A549 (cell line): Measurements from ENCODE around the gene XRN1. TPM values are rescaled to one million over a fixed set of nuclear protein-coding genes. Genes with fewer than 3 reads are reported as not detected.
"Not testable (repeated sequence)": the region's sequence is repeated elsewhere in the genome, so short reads cannot be mapped to it uniquely, and the experiment has no call there.

Experiments
- ATAC-seq, 2 experiments: fragments of 200-7000 bp in 1 of 2; fragments of >200 bp in 1 of 2; cut with Nextera tagmentation in 1 of 2; cut with Tn5 transposase in 1 of 2; 3 replicates each; pipeline versions ENCODE4 v1.8.0 to v1.9.1; 2018 to 2020; ENCODE audit warnings: mild to moderate bottlenecking in 1 of 2, moderate library complexity in 1 of 2
- CTCF ChIA-PET: fragments of 300-600 bp; sonication (Branson Sonifier 250); formaldehyde crosslinking; extraction: SDS; loops from one replicate; lab custom pipeline; 2021; ENCODE audit warnings: antibody characterized with exemption, inconsistent platforms; lab: Yijun Ruan, JAX
- POLR2A ChIA-PET: fragments of 350-600 bp; formaldehyde crosslinking; extraction: SDS; loops from one replicate; lab custom pipeline; 2021; ENCODE audit warnings: antibody characterized with exemption, inconsistent platforms; lab: Yijun Ruan, JAX
- DNase-seq, 2 experiments: peaks; one replicate each; pipeline versions ENCODE4 v3.0.0 to v3.0.0-alpha.2; 2011 to 2016; ENCODE audit warnings: low read depth in 1 of 2, low spot score in 1 of 2
- FAIRE-seq: peaks from 2 replicates; lab custom pipeline; 2011; peaks lifted over from hg19 to GRCh38; lab: Jason Lieb, UNC
- H3K27ac ChIP-seq, 2 experiments: fragments of >200 bp; sonication (Bioruptor Twin); formaldehyde crosslinking; 3 replicates each; pipeline ENCODE4 v1.5.1; 2016 to 2017
- H3K4me1 ChIP-seq: fragments of >200 bp; sonication (Bioruptor Twin); formaldehyde crosslinking; 3 replicates; pipeline ENCODE4 v1.6.1; 2016
- H3K4me2 ChIP-seq: fragments of >200 bp; sonication (Bioruptor Twin); formaldehyde crosslinking; 3 replicates; pipeline ENCODE4 v1.6.1; 2016
- H3K4me3 ChIP-seq: fragments of >200 bp; sonication (Bioruptor Twin); formaldehyde crosslinking; 3 replicates; pipeline ENCODE4 v1.5.1; 2016
- H3K9me3 ChIP-seq: fragments of >200 bp; sonication (Bioruptor Twin); formaldehyde crosslinking; 3 replicates; pipeline ENCODE4 v1.6.1; 2016
- CBX2 ChIP-seq: fragments of 200-600 bp; sonication (generic); IDR thresholded peaks from 2 replicates; pipeline ENCODE4 v1.6.1; 2016; ENCODE audit warnings: low read depth, mild to moderate bottlenecking, borderline replicate concordance
- CBX8 ChIP-seq: fragments of 200-600 bp; sonication (generic); IDR thresholded peaks from 2 replicates; pipeline ENCODE4 v1.6.1; 2016
- CHD4 ChIP-seq: fragments of 200-600 bp; sonication (generic); IDR thresholded peaks from 2 replicates; pipeline ENCODE4 v1.6.1; 2016; ENCODE audit warnings: antibody characterized with exemption, mild to moderate bottlenecking, borderline replicate concordance
- CTCF ChIP-seq: fragments of >200 bp; sonication (Bioruptor Twin); formaldehyde crosslinking; IDR thresholded peaks from 3 replicates; pipeline ENCODE4 v1.5.1; 2016
- EHMT2 ChIP-seq: fragments of 200-600 bp; sonication (generic); IDR thresholded peaks from 2 replicates; pipeline ENCODE4 v1.6.1; 2016; ENCODE audit warnings: antibody characterized with exemption, low read depth, mild to moderate bottlenecking, moderate library complexity
- FOSL2 ChIP-seq, 2 experiments: fragments of 450-650 bp in 1 of 2; fragments of >200 bp in 1 of 2; sonication (Bioruptor Twin) in 1 of 2; formaldehyde crosslinking; IDR thresholded peaks; 2 replicates each; pipeline versions ENCODE4 v1.5.0 to v1.6.1; 2016 to 2020; ENCODE audit warnings: mild to moderate bottlenecking in 1 of 2, moderate library complexity in 1 of 2
- GATA3 ChIP-seq: IDR thresholded peaks from 2 replicates; pipeline ENCODE4 v1.6.1; 2012; ENCODE audit warnings: borderline replicate concordance
- HMGXB4 ChIP-seq: fragments of 250-450 bp; sonication (Bioruptor Pico); IDR thresholded peaks from 2 replicates; pipeline ENCODE4 v1.5.0; 2021; ENCODE audit warnings: mild to moderate bottlenecking, moderate library complexity, borderline replicate concordance
- HOXB13 ChIP-seq: fragments of 250-450 bp; sonication (Bioruptor Pico); IDR thresholded peaks from 2 replicates; pipeline ENCODE4 v1.5.0; 2020; ENCODE audit warnings: low read depth, mild to moderate bottlenecking, moderate library complexity
- HOXB5 ChIP-seq: fragments of 250-450 bp; sonication (Bioruptor Pico); IDR thresholded peaks from 2 replicates; pipeline ENCODE4 v1.5.0; 2020; ENCODE audit warnings: mild to moderate bottlenecking, moderate library complexity
- JUN ChIP-seq, 2 experiments: fragments of >200 bp; sonication (Bioruptor Twin); formaldehyde crosslinking; IDR thresholded peaks; 2 replicates in 1 of 2; 3 replicates in 1 of 2; pipeline ENCODE4 v1.6.1; 2016 to 2017
- MYC ChIP-seq: IDR thresholded peaks from 2 replicates; pipeline ENCODE4 v1.6.1; 2012; ENCODE audit warnings: mild to moderate bottlenecking, inconsistent platforms, low read length, improper control_type of control experiment, borderline replicate concordance
- NFE2L2 ChIP-seq: fragments of 150-350 bp; conservative IDR thresholded peaks from 2 replicates; pipeline ENCODE4 v1.6.1; 2014; ENCODE audit warnings: low read length
- NPAS2 ChIP-seq: fragments of 250-450 bp; sonication (Bioruptor Pico); IDR thresholded peaks from 2 replicates; pipeline ENCODE4 v1.8.0; 2022; ENCODE audit warnings: mild to moderate bottlenecking, moderate library complexity, borderline replicate concordance
- NR3C1 ChIP-seq: fragments of >200 bp; sonication (Bioruptor Twin); formaldehyde crosslinking; IDR thresholded peaks from 3 replicates; pipeline ENCODE4 v1.6.1; 2017
- PBX3 ChIP-seq: IDR thresholded peaks from 2 replicates; pipeline ENCODE4 v1.6.1; 2012
- PHF8 ChIP-seq: fragments of 200-600 bp; sonication (generic); IDR thresholded peaks from 2 replicates; pipeline ENCODE4 v1.6.1; 2016; ENCODE audit warnings: low read depth, mild to moderate bottlenecking, antibody characterized with exemption, moderate library complexity, borderline replicate concordance
- POLR2A ChIP-seq: IDR thresholded peaks from 2 replicates; pipeline ENCODE4 v1.6.1; 2012; ENCODE audit warnings: mild to moderate bottlenecking, low read length
- POLR2AphosphoS2 ChIP-seq: conservative IDR thresholded peaks from 2 replicates; pipeline ENCODE4 v1.6.1; 2012; ENCODE audit warnings: low read length, improper control_type of control experiment, inconsistent platforms
- RAD21 ChIP-seq, 2 experiments: fragments of >200 bp in 1 of 2; sonication (Bioruptor Twin) in 1 of 2; formaldehyde crosslinking in 1 of 2; IDR thresholded peaks in 1 of 2; conservative IDR thresholded peaks in 1 of 2; 2 replicates in 1 of 2; 3 replicates in 1 of 2; pipeline ENCODE4 v1.6.1; 2012 to 2018; ENCODE audit warnings: inconsistent platforms in 1 of 2
- RARB ChIP-seq: fragments of 250-450 bp; sonication (Bioruptor Pico); IDR thresholded peaks from 2 replicates; pipeline ENCODE4 v1.8.0; 2021; ENCODE audit warnings: mild to moderate bottlenecking, moderate library complexity
- RCOR1 ChIP-seq: fragments of 150-350 bp; IDR thresholded peaks from 2 replicates; pipeline ENCODE4 v1.6.1; 2014; ENCODE audit warnings: antibody characterized with exemption, low read length, low read depth
- WGBS: methylation state at CpG from one replicate; pipeline ENCODE4 v1.1.6; 2017; ENCODE audit errors: missing lambda C conversion rate; 5-methylcytosine and 5-hydroxymethylcytosine counted together
- polyA plus RNA-seq, 4 experiments: library from polyadenylated mRNA; depleted of rRNA in 3 of 4; stranded (reverse); fragments of >200 nt; fragmentation: RNase III in 1 of 4; extraction: RNeasy Plus Mini Kit Qiagen cat#74134 plus additional on column Dnase treatment in 1 of 4; gene quantifications; 2 replicates in 3 of 4; 3 replicates in 1 of 4; pipeline ENCODE4 v1.2.3, GENCODE V29; 2011 to 2017

XRN1 gene
- polyA plus RNA-seq, 2 of the 4 experiments (the other 2 are of a cell fraction), result 4.2 to 22.6 TPM

- H3K4me2 ChIP-seq, result no peak overlapping the region
- WGBS, result 91% methylated on average over 3 of the region's 3 CpGs
- no peaks in the 10 kb centered on the region for H3K9me3 ChIP-seq
- no peak overlapping the region for H3K27ac ChIP-seq
- CTCF ChIA-PET, result no interaction called here
- no peak for FAIRE-seq
- POLR2A ChIA-PET, result no interaction called here
- TF ChIP-seq CHD4 (no peak), POLR2A (no peak), JUN (IDR thresholded peaks at IDR 0.05) (no peak), RARB (CRISPR knock-in tag) (no peak), CTCF (no peak), NR3C1 (no peak), NFE2L2 (no peak), CBX8 (no peak), HMGXB4 (no peak), CBX2 (no peak), PBX3 (no peak), GATA3 (no peak), HOXB5 (no peak), MYC (no peak), PHF8 (no peak), POLR2AphosphoS2 (no peak), NPAS2 (CRISPR knock-in tag) (no peak), RCOR1 (no peak), EHMT2 (no peak)
- ATAC-seq, result no peak
- no peaks in the 10 kb centered on the region for H3K4me1 ChIP-seq
- no peak overlapping the region for H3K4me3 ChIP-seq
- no peak for DNase-seq
Observed at GRCh38 chr3:142374687-142375086, 73.2 kb downstream of the XRN1 start.

GRCh38 chr3:142369576-142369975 lies 78.3 kb downstream of the XRN1 start:
- H3K9me3 ChIP-seq; H3K4me2 ChIP-seq; H3K27ac ChIP-seq; DNase-seq; H3K4me3 ChIP-seq; POLR2A ChIA-PET; ATAC-seq; FAIRE-seq; H3K4me1 ChIP-seq; TF ChIP-seq FOSL2 (IDR thresholded peaks at IDR 0.05): not testable (repeated sequence)
- WGBS, result 83% methylated on average over 6 of the region's 6 CpGs
- TF ChIP-seq FOSL2 (CRISPR knock-in tag; IDR thresholded peaks at IDR 0.05), result peak; percentile 70
- CTCF ChIA-PET, result interaction anchor here (1.1 kb wide), 1 partner anchor 24 kb away, joined by 5 read pairs; no protein-coding TSS in a partner anchor

GRCh38 chr3:142366434-142366833 lies 81.4 kb downstream of the XRN1 start:
- TF ChIP-seq HOXB13 (CRISPR knock-in tag) (no peak), RAD21 (conservative IDR thresholded peaks at IDR 0.05 in 1 of 2, IDR thresholded peaks at IDR 0.05 in 1 of 2) (peak; percentile 29 to 41; a peak in 2 of 5 replicates), CTCF (peak; percentile 27; the same call in 1 of the 3 replicates)
- peaks cover 11% of the 10 kb centered on the region; the same call in 2 of the 3 replicates for H3K4me1 ChIP-seq
- FAIRE-seq (no peak), DNase-seq (peak; percentile 10 to 45), ATAC-seq (peak; percentile 47 to 81; a peak in 3 of 6 replicates)
- H3K9me3 ChIP-seq, result no peaks in the 10 kb centered on the region
- H3K4me2 ChIP-seq, result no peak overlapping the region
- CTCF ChIA-PET, result interaction anchor here (0.6 kb wide), 1 partner anchor 240 kb away, joined by 4 read pairs; no protein-coding TSS in a partner anchor
- no peak overlapping the region for H3K4me3 ChIP-seq
- WGBS, result 40% methylated on average over 1 of the region's 1 CpG
- POLR2A ChIA-PET, result no interaction called here
- no peak overlapping the region for H3K27ac ChIP-seq
